Activated naive CD8-positive, alpha-beta T cell (primary cell): ENCODE data around the gene TRIM16.
"Not testable (repeated sequence)": the region's sequence is repeated elsewhere in the genome, so short reads cannot be mapped to it uniquely, and the experiment has no call there.

Experiments
- H3K27ac Mint-ChIP-seq: one replicate; pipeline ENCODE4 v1.8.0; 2021; ENCODE audit warnings: mixed read lengths
- H3K27me3 Mint-ChIP-seq: one replicate; pipeline ENCODE4 v1.8.0; 2021; ENCODE audit warnings: mixed read lengths
- H3K36me3 Mint-ChIP-seq: one replicate; pipeline ENCODE4 v1.8.0; 2021; ENCODE audit warnings: mixed read lengths
- H3K4me1 Mint-ChIP-seq: one replicate; pipeline ENCODE4 v1.8.0; 2021; ENCODE audit warnings: low read depth, mixed read lengths
- H3K4me3 Mint-ChIP-seq: one replicate; pipeline ENCODE4 v1.8.0; 2021; ENCODE audit warnings: mild to moderate bottlenecking, mixed read lengths
- H3K9me3 Mint-ChIP-seq: one replicate; pipeline ENCODE4 v1.8.0; 2021; ENCODE audit warnings: low read depth, mixed read lengths

The TRIM16 gene

GRCh38 chr17:15683824-15684478 is at the start of gene TRIM16:
Gene TRIM16, minus strand, starts transcription at chr17:15684311. Its CDS starts 32,702 bp downstream, at chr17:15651609.
- H3K36me3 Mint-ChIP-seq, H3K27me3 Mint-ChIP-seq, H3K9me3 Mint-ChIP-seq: not testable (repeated sequence)
- Mint-ChIP-seq H3K4me1 (peaks cover 17% of the 10 kb centered on the region), H3K4me3 (peak within 1 kb of the TSS; percentile 86), H3K27ac (peak within 1 kb of the TSS; percentile 90)

GRCh38 chr17:15733174-15733789 is 49.2 kb upstream of the TRIM16 start:
- not testable (repeated sequence) for H3K27ac Mint-ChIP-seq, H3K4me1 Mint-ChIP-seq, H3K27me3 Mint-ChIP-seq, H3K4me3 Mint-ChIP-seq, H3K36me3 Mint-ChIP-seq, H3K9me3 Mint-ChIP-seq

- H3K27ac Mint-ChIP-seq, H3K4me1 Mint-ChIP-seq, H3K27me3 Mint-ChIP-seq, H3K36me3 Mint-ChIP-seq, H3K9me3 Mint-ChIP-seq, H3K4me3 Mint-ChIP-seq: not testable (repeated sequence)
Observed at GRCh38 chr17:15731900-15732299, 47.8 kb upstream of the TRIM16 start, which contains the start of gene TBC1D26. Gene TBC1D26, plus strand, starts transcription at chr17:15732283. Its CDS starts 3,066 bp downstream, at chr17:15735349.

- H3K36me3 Mint-ChIP-seq, H3K9me3 Mint-ChIP-seq, H3K4me3 Mint-ChIP-seq, H3K27ac Mint-ChIP-seq, H3K27me3 Mint-ChIP-seq, H3K4me1 Mint-ChIP-seq: not testable (repeated sequence)
Observed at GRCh38 chr17:15730535-15730934, 46.4 kb upstream of the TRIM16 start.

GRCh38 chr17:15716601-15717563 is 32.8 kb upstream of the TRIM16 start:
- H3K4me3 Mint-ChIP-seq, H3K27me3 Mint-ChIP-seq, H3K27ac Mint-ChIP-seq, H3K4me1 Mint-ChIP-seq: not testable (repeated sequence)
- Mint-ChIP-seq H3K36me3 (peaks cover 33% of the 10 kb centered on the region), H3K9me3 (peaks cover 12% of the 10 kb centered on the region)

- H3K4me1 Mint-ChIP-seq, H3K27ac Mint-ChIP-seq, H3K4me3 Mint-ChIP-seq, H3K27me3 Mint-ChIP-seq: not testable (repeated sequence)
- H3K36me3 Mint-ChIP-seq: peaks cover 36% of the 10 kb centered on the region
- peaks cover 16% of the 10 kb centered on the region for H3K9me3 Mint-ChIP-seq
Observed at GRCh38 chr17:15708879-15709278, 24.8 kb upstream of the TRIM16 start.

- H3K27me3 Mint-ChIP-seq, H3K27ac Mint-ChIP-seq, H3K4me3 Mint-ChIP-seq, H3K4me1 Mint-ChIP-seq: not testable (repeated sequence)
- H3K9me3 Mint-ChIP-seq: peaks cover 11% of the 10 kb centered on the region
- peaks cover 31% of the 10 kb centered on the region for H3K36me3 Mint-ChIP-seq
Observed at GRCh38 chr17:15704813-15705212, 20.7 kb upstream of the TRIM16 start.

- H3K4me1 Mint-ChIP-seq, H3K27ac Mint-ChIP-seq, H3K9me3 Mint-ChIP-seq, H3K27me3 Mint-ChIP-seq, H3K4me3 Mint-ChIP-seq: not testable (repeated sequence)
- H3K36me3 Mint-ChIP-seq: peaks cover 26% of the 10 kb centered on the region
Observed at GRCh38 chr17:15704239-15704638, 20.1 kb upstream of the TRIM16 start.

GRCh38 chr17:15699937-15700336 is 15.8 kb upstream of the TRIM16 start:
- not testable (repeated sequence) for H3K36me3 Mint-ChIP-seq, H3K27me3 Mint-ChIP-seq, H3K9me3 Mint-ChIP-seq
- Mint-ChIP-seq H3K4me1 (peaks cover 16% of the 10 kb centered on the region), H3K4me3 (peak overlapping the region; percentile 96), H3K27ac (peak overlapping the region; percentile 93)

GRCh38 chr17:15699413-15699924 is 15.4 kb upstream of the TRIM16 start, which contains the start of gene ZNF286A:
Gene ZNF286A, plus strand, starts transcription at chr17:15699752. Its CDS starts 578 bp downstream, at chr17:15700330.
- not testable (repeated sequence) for H3K27me3 Mint-ChIP-seq, H3K9me3 Mint-ChIP-seq, H3K36me3 Mint-ChIP-seq
- Mint-ChIP-seq H3K27ac (peak within 1 kb of the TSS; percentile 93), H3K4me3 (peak within 1 kb of the TSS; percentile 96), H3K4me1 (peaks cover 16% of the 10 kb centered on the region)

GRCh38 chr17:15698967-15699366 is 14.9 kb upstream of the TRIM16 start:
- Mint-ChIP-seq H3K27ac (peak overlapping the region; percentile 93), H3K4me3 (peak overlapping the region; percentile 96)

GRCh38 chr17:15687494-15687893 is 3.4 kb upstream of the TRIM16 start:
- H3K9me3 Mint-ChIP-seq, H3K27ac Mint-ChIP-seq, H3K4me3 Mint-ChIP-seq, H3K36me3 Mint-ChIP-seq, H3K27me3 Mint-ChIP-seq: not testable (repeated sequence)
- H3K4me1 Mint-ChIP-seq: peaks cover 17% of the 10 kb centered on the region

More at GRCh38 chr17:15698967-15699366, 14.9 kb upstream of the TRIM16 start:
- H3K27me3 Mint-ChIP-seq, H3K36me3 Mint-ChIP-seq, H3K9me3 Mint-ChIP-seq: not testable (repeated sequence)
- H3K4me1 Mint-ChIP-seq: peaks cover 16% of the 10 kb centered on the region

GRCh38 chr17:15683135-15683534 is 976 bp downstream of the TRIM16 start:
- not testable (repeated sequence) for H3K27ac Mint-ChIP-seq, H3K27me3 Mint-ChIP-seq, H3K9me3 Mint-ChIP-seq, H3K36me3 Mint-ChIP-seq
- Mint-ChIP-seq H3K4me3 (peak overlapping the region; percentile 86), H3K4me1 (peaks cover 17% of the 10 kb centered on the region)

GRCh38 chr17:15675991-15676390 is 8.1 kb downstream of the TRIM16 start:
- H3K4me3 Mint-ChIP-seq, H3K27me3 Mint-ChIP-seq, H3K9me3 Mint-ChIP-seq, H3K4me1 Mint-ChIP-seq, H3K27ac Mint-ChIP-seq: not testable (repeated sequence)
- H3K36me3 Mint-ChIP-seq: peaks cover 24% of the 10 kb centered on the region

GRCh38 chr17:15674640-15675039 is 9.5 kb downstream of the TRIM16 start:
- H3K4me1 Mint-ChIP-seq, H3K4me3 Mint-ChIP-seq, H3K27ac Mint-ChIP-seq, H3K9me3 Mint-ChIP-seq, H3K27me3 Mint-ChIP-seq: not testable (repeated sequence)
- peaks cover 25% of the 10 kb centered on the region for H3K36me3 Mint-ChIP-seq
